ENCODE results near the gene ITLN1. TPM values are rescaled to one million over a fixed set of nuclear protein-coding genes. Genes with fewer than 3 reads are reported as not detected.

The ITLN1 gene
- total and polyA plus RNA-seq, 2 experiments from 2014 or later: 9.0 to 34.9 TPM

DNA sequence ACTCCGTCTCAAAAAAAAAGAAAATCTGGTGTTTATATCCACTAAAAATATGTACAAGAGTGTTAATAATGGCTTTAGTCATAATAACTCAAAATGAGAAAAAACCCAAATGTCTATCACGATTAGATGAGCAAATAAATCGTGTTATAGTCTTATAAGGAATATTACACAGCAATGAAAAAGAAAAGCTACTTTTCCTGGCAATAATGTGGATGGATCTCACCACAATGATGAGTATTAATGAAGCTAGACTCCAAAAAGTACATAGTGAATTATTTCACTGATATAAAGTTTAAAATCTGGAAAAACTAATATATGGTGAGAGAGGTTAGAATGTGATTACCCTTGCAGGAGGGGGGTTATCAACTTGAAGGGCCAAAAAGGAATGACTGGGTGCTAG is 32.0 kb downstream of the ITLN1 start:
- H3K9me2 ChIP-seq (replicated peaks; ENCODE audit: insufficient read depth): no peaks in the 10 kb centered on the region

DNA sequence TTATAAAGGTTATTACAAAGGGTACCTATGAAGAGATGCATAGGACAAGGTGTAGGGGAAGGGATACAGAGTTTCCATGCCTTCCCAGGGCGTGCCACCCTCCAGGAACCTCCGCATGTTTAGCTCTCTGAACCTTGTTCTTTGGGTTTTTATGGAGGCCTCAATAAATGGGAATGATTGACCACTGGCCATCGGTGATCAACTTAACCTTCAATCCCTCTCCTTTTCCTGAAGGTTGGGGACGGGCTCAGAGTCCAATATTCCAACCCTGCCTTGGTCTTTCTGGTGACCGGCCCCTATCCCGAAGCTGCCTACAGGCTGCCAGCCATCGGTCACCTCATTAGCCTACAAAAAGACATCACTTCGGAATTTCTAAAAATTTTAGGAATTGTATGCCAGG is 34.0 kb downstream of the ITLN1 start:
- 87% methylated on average over 8 of the region's 8 CpGs for WGBS (ENCODE audit: low lambda C conversion rate, missing lambda C conversion rate)
- TF ChIP-seq, protein P1, sequence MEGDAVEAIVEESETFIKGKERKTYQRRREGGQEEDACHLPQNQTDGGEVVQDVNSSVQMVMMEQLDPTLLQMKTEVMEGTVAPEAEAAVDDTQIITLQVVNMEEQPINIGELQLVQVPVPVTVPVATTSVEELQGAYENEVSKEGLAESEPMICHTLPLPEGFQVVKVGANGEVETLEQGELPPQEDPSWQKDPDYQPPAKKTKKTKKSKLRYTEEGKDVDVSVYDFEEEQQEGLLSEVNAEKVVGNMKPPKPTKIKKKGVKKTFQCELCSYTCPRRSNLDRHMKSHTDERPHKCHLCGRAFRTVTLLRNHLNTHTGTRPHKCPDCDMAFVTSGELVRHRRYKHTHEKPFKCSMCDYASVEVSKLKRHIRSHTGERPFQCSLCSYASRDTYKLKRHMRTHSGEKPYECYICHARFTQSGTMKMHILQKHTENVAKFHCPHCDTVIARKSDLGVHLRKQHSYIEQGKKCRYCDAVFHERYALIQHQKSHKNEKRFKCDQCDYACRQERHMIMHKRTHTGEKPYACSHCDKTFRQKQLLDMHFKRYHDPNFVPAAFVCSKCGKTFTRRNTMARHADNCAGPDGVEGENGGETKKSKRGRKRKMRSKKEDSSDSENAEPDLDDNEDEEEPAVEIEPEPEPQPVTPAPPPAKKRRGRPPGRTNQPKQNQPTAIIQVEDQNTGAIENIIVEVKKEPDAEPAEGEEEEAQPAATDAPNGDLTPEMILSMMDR (IDR thresholded peaks at IDR 0.05; ENCODE audit: poor library complexity): no peak
- TF ChIP-seq EZH2 (IDR thresholded peaks at IDR 0.05; ENCODE audit: borderline replicate concordance): no peak
- TF ChIP-seq EZH2phosphoT487 (IDR thresholded peaks at IDR 0.05; ENCODE audit: low read depth, severe bottlenecking, unreplicated experiment): no peak
- no peak overlapping the region for H3K27ac ChIP-seq

More for the DNA sequence above, 32.0 kb downstream of the ITLN1 start:
- Histone ChIP-seq H3K27me3 (no peaks in the 10 kb centered on the region), H2AFZ (no peak overlapping the region), H3K4me2 (no peak overlapping the region), H3K4me1 (ENCODE audit: insufficient read depth) (no peaks in the 10 kb centered on the region), H3K79me2 (no peaks in the 10 kb centered on the region), H4K20me1 (ENCODE audit: insufficient read depth, poor library complexity, severe bottlenecking) (no peaks in the 10 kb centered on the region), H3K36me3 (replicated peaks; ENCODE audit: insufficient read depth, low read depth) (no peaks in the 10 kb centered on the region), H3K4me3 (no peak overlapping the region), H3K9me3 (ENCODE audit: low read depth) (no peaks in the 10 kb centered on the region), H3K27ac (no peak overlapping the region)
- DNase-seq (ENCODE audit: low spot score): no peak
- no peak for TF ChIP-seq EZH2 (IDR thresholded peaks at IDR 0.05; ENCODE audit: borderline replicate concordance)
- TF ChIP-seq, protein P1 (IDR thresholded peaks at IDR 0.05; ENCODE audit: poor library complexity): no peak
- no peak for TF ChIP-seq EZH2phosphoT487 (IDR thresholded peaks at IDR 0.05; ENCODE audit: low read depth, severe bottlenecking, unreplicated experiment)
- 90% methylated on average over 3 of the region's 3 CpGs for WGBS (ENCODE audit: low lambda C conversion rate, missing lambda C conversion rate)

DNA sequence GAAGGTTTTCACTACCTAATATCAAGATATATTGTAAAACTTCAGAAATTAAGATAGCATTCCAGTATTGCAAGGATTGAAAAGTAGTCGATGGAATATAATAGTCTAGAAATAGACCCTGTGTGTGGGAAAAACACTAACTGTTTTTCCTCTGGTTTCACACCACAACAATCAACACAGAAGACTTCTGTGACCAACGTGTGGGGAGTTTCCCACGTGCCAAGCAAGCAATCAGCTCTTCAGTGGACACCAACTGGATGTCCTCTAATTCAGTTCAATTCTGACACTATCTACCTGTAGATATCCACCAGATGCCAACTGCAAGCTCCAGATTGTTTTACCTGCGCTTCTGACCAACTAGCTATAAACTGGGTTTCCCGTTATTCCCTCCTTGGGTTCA is 34.4 kb downstream of the ITLN1 start:
- H3K9me2 ChIP-seq (replicated peaks; ENCODE audit: insufficient read depth): no peaks in the 10 kb centered on the region
- no peaks in the 10 kb centered on the region for H4K20me1 ChIP-seq (ENCODE audit: insufficient read depth, poor library complexity, severe bottlenecking)
- TF ChIP-seq, protein P1 (IDR thresholded peaks at IDR 0.05; ENCODE audit: poor library complexity): no peak
- no peak for TF ChIP-seq EZH2phosphoT487 (IDR thresholded peaks at IDR 0.05; ENCODE audit: low read depth, severe bottlenecking, unreplicated experiment)
- TF ChIP-seq EZH2 (IDR thresholded peaks at IDR 0.05; ENCODE audit: borderline replicate concordance): no peak
- H3K4me3 ChIP-seq: no peak overlapping the region
- no peak overlapping the region for H3K4me2 ChIP-seq
- no peaks in the 10 kb centered on the region for H3K27me3 ChIP-seq
- no peaks in the 10 kb centered on the region for H3K9me3 ChIP-seq (ENCODE audit: low read depth)
- no peaks in the 10 kb centered on the region for H3K36me3 ChIP-seq (replicated peaks; ENCODE audit: insufficient read depth, low read depth)
- H3K79me2 ChIP-seq: no peaks in the 10 kb centered on the region
- WGBS (ENCODE audit: low lambda C conversion rate, missing lambda C conversion rate): 87% methylated on average over 5 of the region's 5 CpGs
- no peak overlapping the region for H2AFZ ChIP-seq
- H3K27ac ChIP-seq: no peak overlapping the region
- no peak for DNase-seq (ENCODE audit: low spot score)
- H3K4me1 ChIP-seq (ENCODE audit: insufficient read depth): no peaks in the 10 kb centered on the region

More for the DNA sequence above, 34.0 kb downstream of the ITLN1 start:
- no peaks in the 10 kb centered on the region for H3K4me1 ChIP-seq (ENCODE audit: insufficient read depth)
- no peaks in the 10 kb centered on the region for H3K9me2 ChIP-seq (replicated peaks; ENCODE audit: insufficient read depth)
- no peaks in the 10 kb centered on the region for H3K79me2 ChIP-seq
- no peaks in the 10 kb centered on the region for H3K36me3 ChIP-seq (replicated peaks; ENCODE audit: insufficient read depth, low read depth)
- no peak overlapping the region for H3K4me3 ChIP-seq
- no peaks in the 10 kb centered on the region for H3K27me3 ChIP-seq
- DNase-seq (ENCODE audit: low spot score): no peak
- no peaks in the 10 kb centered on the region for H4K20me1 ChIP-seq (ENCODE audit: insufficient read depth, poor library complexity, severe bottlenecking)
- H2AFZ ChIP-seq: no peak overlapping the region
- H3K4me2 ChIP-seq: no peak overlapping the region
- no peaks in the 10 kb centered on the region for H3K9me3 ChIP-seq (ENCODE audit: low read depth)

DNA sequence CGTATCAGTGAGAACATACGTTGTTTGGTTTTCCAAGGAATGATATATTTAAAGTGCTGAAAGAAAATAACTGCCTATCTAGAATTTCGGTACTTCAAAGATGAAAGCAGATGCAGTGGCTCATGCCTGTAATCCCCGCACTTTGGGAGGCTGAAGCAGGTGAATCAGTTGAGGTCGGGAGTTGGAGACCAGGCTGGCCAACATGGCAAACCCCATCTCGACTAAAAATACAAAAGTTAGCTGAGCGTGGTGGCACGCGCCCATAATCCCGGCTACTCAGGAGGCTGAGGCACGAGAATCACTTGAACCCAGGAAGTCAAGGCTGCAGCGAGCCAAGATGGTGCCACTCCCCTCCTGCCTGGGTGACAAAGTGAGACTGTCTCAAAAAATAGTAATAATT is 38.7 kb downstream of the ITLN1 start:
- no peak overlapping the region for H3K4me2 ChIP-seq
- no peak overlapping the region for H2AFZ ChIP-seq
- H4K20me1 ChIP-seq (ENCODE audit: insufficient read depth, poor library complexity, severe bottlenecking): no peaks in the 10 kb centered on the region
- H3K4me1 ChIP-seq (ENCODE audit: insufficient read depth): no peaks in the 10 kb centered on the region
- no peak overlapping the region for H3K4me3 ChIP-seq
- TF ChIP-seq EZH2 (IDR thresholded peaks at IDR 0.05; ENCODE audit: borderline replicate concordance) (no peak), EZH2phosphoT487 (IDR thresholded peaks at IDR 0.05; ENCODE audit: low read depth, severe bottlenecking, unreplicated experiment) (no peak)
- TF ChIP-seq, protein P1 (IDR thresholded peaks at IDR 0.05; ENCODE audit: poor library complexity): no peak
- no peak overlapping the region for H3K27ac ChIP-seq
- H3K27me3 ChIP-seq: no peaks in the 10 kb centered on the region
- H3K36me3 ChIP-seq (replicated peaks; ENCODE audit: insufficient read depth, low read depth): no peaks in the 10 kb centered on the region
- H3K79me2 ChIP-seq: no peaks in the 10 kb centered on the region
- no peaks in the 10 kb centered on the region for H3K9me2 ChIP-seq (replicated peaks; ENCODE audit: insufficient read depth)
- 85% methylated on average over 12 of the region's 12 CpGs for WGBS (ENCODE audit: low lambda C conversion rate, missing lambda C conversion rate)
- no peak for DNase-seq (ENCODE audit: low spot score)
- no peaks in the 10 kb centered on the region for H3K9me3 ChIP-seq (ENCODE audit: low read depth)

Data from hepatocyte (in vitro differentiated cells).